ENCODE results near the gene STAG3.

- TF ChIP-seq CTCF (IDR thresholded peaks at IDR 0.05; ENCODE audit: low read depth, low read length), result no peak
- no peak for TF ChIP-seq EZH2phosphoT487 (IDR thresholded peaks at IDR 0.05; ENCODE audit: low read depth)
Measured at GRCh38 chr7:100221231-100221718, 43.6 kb downstream of the STAG3 start.

Measured in OCI-LY3 (cell line).